GM18507 (cell line): ENCODE data around the gene FXN.
"Not testable (repeated sequence)": the region's sequence is repeated elsewhere in the genome, so short reads cannot be mapped to it uniquely, and the experiment has no call there.

ENCODE experiments used
- DNase-seq: peaks from one replicate; pipeline ENCODE4 v3.0.0; 2011; ENCODE audit warnings: low read depth; ENCODE audit not compliant: insufficient read length; ENCODE audit errors: extremely low spot score
- FAIRE-seq: peaks from 2 replicates; lab custom pipeline; 2011; peaks lifted over from hg19 to GRCh38; lab: Jason Lieb, UNC

FXN gene

GRCh38 chr9:69093471-69094103 is 58.0 kb downstream of the FXN start:
- DNase-seq (no peak), FAIRE-seq (peak; percentile 9)

- not testable (repeated sequence) for DNase-seq, FAIRE-seq
Observed at GRCh38 chr9:69094361-69095135, 59.0 kb downstream of the FXN start.

- FAIRE-seq (no peak), DNase-seq (no peak)
Observed at GRCh38 chr9:69097064-69097463, 61.5 kb downstream of the FXN start.

GRCh38 chr9:69097923-69098593 is 62.5 kb downstream of the FXN start:
- FAIRE-seq (no peak), DNase-seq (no peak)

- not testable (repeated sequence) for FAIRE-seq, DNase-seq
Observed at GRCh38 chr9:69103348-69103996, 67.9 kb downstream of the FXN start.

GRCh38 chr9:69104830-69105527 is 69.4 kb downstream of the FXN start:
- FAIRE-seq, result no peak
- DNase-seq, result no peak

- FAIRE-seq, result no peak
Observed at GRCh38 chr9:69107771-69108170, 72.2 kb downstream of the FXN start.

GRCh38 chr9:69108706-69109105 is 73.2 kb downstream of the FXN start:
- not testable (repeated sequence) for FAIRE-seq, DNase-seq

More at GRCh38 chr9:69107771-69108170, 72.2 kb downstream of the FXN start:
- no peak for DNase-seq

- DNase-seq (no peak), FAIRE-seq (no peak)
Observed at GRCh38 chr9:69109152-69109551, 73.6 kb downstream of the FXN start.

GRCh38 chr9:69112646-69113045 is 77.1 kb downstream of the FXN start:
- DNase-seq, FAIRE-seq: not testable (repeated sequence)

GRCh38 chr9:69115621-69116020 is 80.1 kb downstream of the FXN start:
- DNase-seq, result no peak
- no peak for FAIRE-seq

GRCh38 chr9:69118656-69119055 is 83.1 kb downstream of the FXN start:
- FAIRE-seq (no peak), DNase-seq (no peak)

- DNase-seq (peak; percentile 18), FAIRE-seq (peak; percentile 39)
Observed at GRCh38 chr9:69120380-69121154, 85.0 kb downstream of the FXN start.

- DNase-seq (peak; percentile 20), FAIRE-seq (peak; percentile 33)
Observed at GRCh38 chr9:69121155-69122081, 85.9 kb downstream of the FXN start.

GRCh38 chr9:69122082-69122548 is 86.6 kb downstream of the FXN start:
- FAIRE-seq (peak; percentile 5), DNase-seq (peak; percentile 11)

GRCh38 chr9:69122549-69123141 is 87.1 kb downstream of the FXN start:
- no peak for FAIRE-seq
- DNase-seq, result no peak
